A673 (cell line): Measurements from ENCODE around the gene CCDC196. TPM values are rescaled to one million over a fixed set of nuclear protein-coding genes. Genes with fewer than 3 reads are reported as not detected.

ENCODE experiments used
- BruUV-seq: library from RNA; stranded (reverse); fragments of 400-500 nt; replicated peaks from 2 replicates; lab custom pipeline; 2021; lab: Mats Ljungman, UMichigan
- CTCF ChIA-PET: fragments of 300-600 bp; sonication (Branson Sonifier 250); formaldehyde crosslinking; loops from one replicate; lab custom pipeline; 2022; ENCODE audit warnings: antibody characterized with exemption; lab: Charles Lee
- POLR2A ChIA-PET: fragments of 300-600 bp; sonication (Branson Sonifier 250); formaldehyde crosslinking; loops from one replicate; lab custom pipeline; 2022; ENCODE audit warnings: antibody characterized with exemption; ENCODE audit not compliant: low non-redundant PET; lab: Charles Lee
- DNase-seq: peaks from one replicate; pipeline ENCODE4 v3.0.0-alpha.2; 2015; ENCODE audit warnings: low spot score
- H3K27ac ChIP-seq: fragments of 200-600 bp; sonication (generic); 2 replicates; pipeline ENCODE4 v1.5.1; 2016; ENCODE audit warnings: mixed run types, low read depth, mild to moderate bottlenecking, mixed read lengths, antibody characterized with exemption, low read length; ENCODE audit not compliant: poor library complexity, severe bottlenecking
- H3K27me3 ChIP-seq: fragments of 200-600 bp; sonication (generic); replicated peaks from 2 replicates; pipeline ENCODE4 v1.6.1; 2017; ENCODE audit warnings: mixed run types, low read depth, mild to moderate bottlenecking, mixed read lengths, antibody characterized with exemption, low read length; ENCODE audit not compliant: insufficient read depth, poor library complexity
- H3K36me3 ChIP-seq: fragments of 200-600 bp; sonication (generic); 2 replicates; pipeline ENCODE4 v1.6.1; 2016; ENCODE audit warnings: mixed run types, mild to moderate bottlenecking, mixed read lengths, antibody characterized with exemption, low read length; ENCODE audit not compliant: insufficient read depth, poor library complexity, severe bottlenecking
- H3K4me1 ChIP-seq: fragments of 200-600 bp; sonication (generic); 2 replicates; pipeline ENCODE4 v1.6.1; 2017; ENCODE audit warnings: mixed run types, mild to moderate bottlenecking, mixed read lengths, antibody characterized with exemption, low read length; ENCODE audit not compliant: insufficient read depth, poor library complexity, severe bottlenecking
- H3K4me3 ChIP-seq: fragments of 200-600 bp; sonication (generic); 2 replicates; pipeline ENCODE4 v1.5.1; 2016; ENCODE audit warnings: low read depth, mixed run types, mild to moderate bottlenecking, mixed read lengths, low read length; ENCODE audit not compliant: poor library complexity, severe bottlenecking
- H3K9me3 ChIP-seq: fragments of 200-600 bp; sonication (generic); 2 replicates; pipeline ENCODE4 v1.6.1; 2016; ENCODE audit warnings: mixed run types, low read depth, mild to moderate bottlenecking, mixed read lengths, antibody characterized with exemption, low read length; ENCODE audit not compliant: poor library complexity, severe bottlenecking
- CTCF ChIP-seq: fragments of 300-800, 200-600 bp; sonication (generic); conservative IDR thresholded peaks from 2 replicates; pipeline ENCODE4 v1.5.1; 2017; ENCODE audit warnings: low read depth, mild to moderate bottlenecking, antibody characterized with exemption, low read length, moderate library complexity, mixed read lengths
- EZH2 ChIP-seq: fragments of 200-600 bp; sonication (generic); IDR thresholded peaks from 2 replicates; pipeline ENCODE4 v1.6.1; 2017; ENCODE audit warnings: borderline replicate concordance, low read depth, mild to moderate bottlenecking, mixed read lengths, antibody characterized with exemption, low read length; ENCODE audit not compliant: poor library complexity, severe bottlenecking
- intact Hi-C: fragments of 100-400 bp; cut with micrococcal nuclease; formaldehyde crosslinking; loops from one replicate; pipeline ENCODE4 v1.10.0; 2022; ENCODE audit not compliant: unreplicated experiment
- total RNA-seq: library from RNA; stranded (reverse); gene quantifications from 2 replicates; pipeline ENCODE4 v1.2.3, GENCODE V29; 2021

The CCDC196 gene
- total RNA-seq, 1 experiment from 2014 or later = not detected

- intact Hi-C loops = no loop called here
- POLR2A ChIA-PET = no interaction called here
- BruUV-seq = no TSS peak
Measured at GRCh38 chr14:66468778-66469367, 17.3 kb upstream of the CCDC196 start.

GRCh38 chr14:66471584-66471983 is 14.6 kb upstream of the CCDC196 start:
- POLR2A ChIA-PET = no interaction called here
- intact Hi-C loops = no loop called here
- peaks cover 19% of the 10 kb centered on the region for H3K9me3 ChIP-seq
- DNase-seq = no peak
- no peaks in the 10 kb centered on the region for H3K4me1 ChIP-seq
- H3K27ac ChIP-seq = no peak overlapping the region
- no peaks in the 10 kb centered on the region for H3K36me3 ChIP-seq
- CTCF ChIA-PET = no interaction called here
- no peaks in the 10 kb centered on the region for H3K27me3 ChIP-seq
- TF ChIP-seq EZH2 = no peak
- TF ChIP-seq CTCF = no peak
- BruUV-seq = no TSS peak
- H3K4me3 ChIP-seq = no peak overlapping the region

More at GRCh38 chr14:66468778-66469367, 17.3 kb upstream of the CCDC196 start:
- Histone ChIP-seq H3K36me3 (no peaks in the 10 kb centered on the region), H3K4me1 (no peaks in the 10 kb centered on the region), H3K27ac (no peak overlapping the region), H3K4me3 (no peak overlapping the region), H3K27me3 (no peaks in the 10 kb centered on the region), H3K9me3 (peaks cover 19% of the 10 kb centered on the region)
- CTCF ChIA-PET = no interaction called here
- DNase-seq = no peak
- TF ChIP-seq CTCF = no peak
- TF ChIP-seq EZH2 = no peak

- POLR2A ChIA-PET = no interaction called here
- peaks cover 19% of the 10 kb centered on the region for H3K9me3 ChIP-seq
Measured at GRCh38 chr14:66472251-66472650, 13.9 kb upstream of the CCDC196 start.

More at GRCh38 chr14:66472251-66472650, 13.9 kb upstream of the CCDC196 start:
- Histone ChIP-seq H3K27ac (no peak overlapping the region), H3K36me3 (no peaks in the 10 kb centered on the region), H3K4me1 (no peaks in the 10 kb centered on the region), H3K4me3 (no peak overlapping the region), H3K27me3 (no peaks in the 10 kb centered on the region)
- TF ChIP-seq EZH2 (no peak), CTCF (no peak)
- CTCF ChIA-PET = no interaction called here
- peak; percentile 22 for DNase-seq
- intact Hi-C loops = no loop called here
- no TSS peak for BruUV-seq
